Left ventricle myocardium superior (tissue), 1 donor: ENCODE results near the gene CARD11. TPM values are rescaled to one million over a fixed set of nuclear protein-coding genes. Genes with fewer than 3 reads are reported as not detected.
A peak's percentile ranks its signal among the peaks of the same experiment; 100 is the strongest.

Experiments used
- ATAC-seq: fragments of 200-7000 bp; cut with Tn5 transposase; one replicate; pipeline ENCODE4 v1.9.1; 2020; ENCODE audit warnings: mild to moderate bottlenecking, moderate library complexity
- DNase-seq: peaks from one replicate; pipeline ENCODE4 v3.0.0-alpha.2; 2020
- intact Hi-C: fragments of 100-400 bp; cut with micrococcal nuclease; formaldehyde crosslinking; loops from one replicate; pipeline ENCODE4 v1.11.0; 2022
- total RNA-seq: library from RNA; stranded (reverse); fragmentation: NEBNext Ultra II Directional; extraction: Animal tissue kit (Norgen Biotek cat#: 25700); gene quantifications from one replicate; pipeline ENCODE4 v1.2.1, GENCODE V29; 2021
- donor health status: DM: no; HTN: yes; CAD: no; lungs with severe emphysema.

CARD11 gene
- total RNA-seq, 1 donor from 2014 or later = 0.37 TPM

- no peak for DNase-seq
- intact Hi-C loops = no loop called here
- ATAC-seq = no peak
Measured at GRCh38 chr7:2903682-2904162, 139.9 kb downstream of the CARD11 start.

- intact Hi-C loops = no loop called here
- ATAC-seq (no peak), DNase-seq (no peak)
Measured at GRCh38 chr7:2897023-2897422, 146.6 kb downstream of the CARD11 start.

GRCh38 chr7:2896131-2896530 is 147.5 kb downstream of the CARD11 start:
- ATAC-seq = no peak
- intact Hi-C loops = no loop called here
- no peak for DNase-seq

- ATAC-seq (no peak), DNase-seq (no peak)
- intact Hi-C loops = no loop called here
Measured at GRCh38 chr7:2894118-2894940, 149.3 kb downstream of the CARD11 start.

- ATAC-seq = no peak
- intact Hi-C loops = no loop called here
- no peak for DNase-seq
Measured at GRCh38 chr7:2893411-2893861, 150.2 kb downstream of the CARD11 start.

- DNase-seq = no peak
- ATAC-seq = no peak
- intact Hi-C loops = no loop called here
Measured at GRCh38 chr7:2892549-2892948, 151.1 kb downstream of the CARD11 start.

- intact Hi-C loops = no loop called here
- ATAC-seq (no peak), DNase-seq (no peak)
Measured at GRCh38 chr7:2887816-2888215, 155.9 kb downstream of the CARD11 start.

- ATAC-seq (peak; percentile 76), DNase-seq (no peak)
- intact Hi-C loops = no loop called here
Measured at GRCh38 chr7:2886900-2887299, 156.8 kb downstream of the CARD11 start.

GRCh38 chr7:2886391-2886790 is 157.3 kb downstream of the CARD11 start:
- no peak for ATAC-seq
- intact Hi-C loops = no loop called here
- DNase-seq = no peak

GRCh38 chr7:2884161-2884560 is 159.5 kb downstream of the CARD11 start:
- intact Hi-C loops = no loop called here
- DNase-seq = no peak

GRCh38 chr7:2883101-2883500 is 160.6 kb downstream of the CARD11 start:
- intact Hi-C loops = no loop called here
- DNase-seq = no peak
- no peak for ATAC-seq

More at GRCh38 chr7:2884161-2884560, 159.5 kb downstream of the CARD11 start:
- ATAC-seq = no peak

- intact Hi-C loops = no loop called here
- no peak for ATAC-seq
Measured at GRCh38 chr7:2882111-2882510, 161.6 kb downstream of the CARD11 start.

GRCh38 chr7:2880874-2881533 is 162.7 kb downstream of the CARD11 start:
- intact Hi-C loops = no loop called here
- DNase-seq (no peak), ATAC-seq (no peak)

More at GRCh38 chr7:2882111-2882510, 161.6 kb downstream of the CARD11 start:
- DNase-seq = no peak

GRCh38 chr7:2880051-2880450 is 163.6 kb downstream of the CARD11 start:
- no peak for DNase-seq
- intact Hi-C loops = no loop called here
- ATAC-seq = no peak

- no peak for DNase-seq
- intact Hi-C loops = no loop called here
- no peak for ATAC-seq
Measured at GRCh38 chr7:2879354-2879753, 164.3 kb downstream of the CARD11 start.

GRCh38 chr7:2878306-2878705 is 165.4 kb downstream of the CARD11 start:
- intact Hi-C loops = no loop called here
- DNase-seq (no peak), ATAC-seq (no peak)

GRCh38 chr7:2876031-2876731 is 167.5 kb downstream of the CARD11 start:
- ATAC-seq (no peak), DNase-seq (no peak)
- intact Hi-C loops = no loop called here

GRCh38 chr7:2873686-2874551 is 169.7 kb downstream of the CARD11 start:
- intact Hi-C loops = no loop called here
- DNase-seq (no peak), ATAC-seq (no peak)

- intact Hi-C loops = no loop called here
- no peak for DNase-seq
Measured at GRCh38 chr7:2873146-2873545, 170.5 kb downstream of the CARD11 start.

More at GRCh38 chr7:2873146-2873545, 170.5 kb downstream of the CARD11 start:
- ATAC-seq = no peak
